Liver (tissue), 9 donors: ENCODE results near the gene CDH13. TPM values are rescaled to one million over a fixed set of nuclear protein-coding genes. Genes with fewer than 3 reads are reported as not detected.

Experiments
- DNase-seq: peaks from one replicate; pipeline ENCODE4 v3.0.0-alpha.2; 2017; ENCODE audit warnings: low spot score
- H3K27ac ChIP-seq, 2 donors: one replicate each; pipeline ENCODE4 v1.7.0; 2013; ENCODE audit warnings: inconsistent platforms in 2 of 2, low read length in 2 of 2, control low read depth in 1 of 2, low read depth in 1 of 2, mild to moderate bottlenecking in 1 of 2
- H3K27me3 ChIP-seq, 4 donors: one replicate each; pipeline versions ENCODE4 v1.6.1 to v1.7.0; 2013; ENCODE audit warnings: low read length in 3 of 4, inconsistent platforms in 1 of 4, mild to moderate bottlenecking in 1 of 4, moderate library complexity in 1 of 4; ENCODE audit not compliant: control insufficient read depth in 4 of 4, insufficient read depth in 4 of 4
- H3K36me3 ChIP-seq, 4 donors: one replicate each; pipeline versions ENCODE4 v1.6.1 to v1.7.0; 2013; ENCODE audit warnings: low read length in 3 of 4, mild to moderate bottlenecking in 3 of 4, low read depth in 1 of 4, moderate library complexity in 1 of 4; ENCODE audit not compliant: control insufficient read depth in 4 of 4, insufficient read depth in 3 of 4
- H3K4me1 ChIP-seq, 4 donors: one replicate each; pipeline versions ENCODE4 v1.6.1 to v1.7.0; 2013; ENCODE audit warnings: low read length in 3 of 4, mild to moderate bottlenecking in 3 of 4, moderate library complexity in 1 of 4; ENCODE audit not compliant: control insufficient read depth in 4 of 4, insufficient read depth in 4 of 4
- H3K4me3 ChIP-seq, 3 donors: one replicate each; pipeline versions ENCODE4 v1.6.1 to v1.7.0; 2013; ENCODE audit warnings: low read length in 3 of 3, control low read depth in 1 of 3, low read depth in 1 of 3, mild to moderate bottlenecking in 1 of 3
- H3K9ac ChIP-seq, 2 donors: one replicate each; pipeline ENCODE4 v1.7.0; 2013; ENCODE audit warnings: low read length in 2 of 2, mild to moderate bottlenecking in 2 of 2, moderate library complexity in 2 of 2, control low read depth in 1 of 2, low read depth in 1 of 2
- H3K9me3 ChIP-seq, 4 donors: one replicate each; pipeline versions ENCODE4 v1.6.1 to v1.7.0; 2013; ENCODE audit warnings: low read length in 3 of 4; ENCODE audit not compliant: control insufficient read depth in 4 of 4
- ATF3 ChIP-seq: IDR thresholded peaks from 2 replicates; pipeline ENCODE4 v1.6.1; 2016; ENCODE audit warnings: antibody characterized with exemption
- EGR1 ChIP-seq, 2 donors: IDR thresholded peaks; 2 replicates each; pipeline ENCODE4 v1.6.1; 2016 to 2018; ENCODE audit warnings: antibody characterized with exemption in 2 of 2, low read depth in 2 of 2
- FOXA1 ChIP-seq: IDR thresholded peaks from 2 replicates; pipeline ENCODE4 v1.6.1; 2016; ENCODE audit warnings: antibody characterized with exemption
- FOXA2 ChIP-seq: IDR thresholded peaks from 2 replicates; pipeline ENCODE4 v1.6.1; 2016; ENCODE audit warnings: antibody characterized with exemption
- GABPA ChIP-seq, 2 donors: IDR thresholded peaks in 1 of 2; conservative IDR thresholded peaks in 1 of 2; 2 replicates each; pipeline ENCODE4 v1.6.1; 2016; ENCODE audit warnings: antibody characterized with exemption in 2 of 2, mild to moderate bottlenecking in 1 of 2, moderate library complexity in 1 of 2
- HNF4A ChIP-seq, 2 donors: conservative IDR thresholded peaks; 2 replicates each; pipeline ENCODE4 v1.6.1; 2016; ENCODE audit warnings: antibody characterized with exemption in 2 of 2, mild to moderate bottlenecking in 2 of 2
- HNF4G ChIP-seq: IDR thresholded peaks from 2 replicates; pipeline ENCODE4 v1.6.1; 2016; ENCODE audit warnings: antibody characterized with exemption
- JUND ChIP-seq, 2 donors: IDR thresholded peaks; 2 replicates each; pipeline ENCODE4 v1.6.1; 2016; ENCODE audit warnings: antibody characterized with exemption in 2 of 2
- NR2F2 ChIP-seq: IDR thresholded peaks from 2 replicates; pipeline ENCODE4 v1.6.1; 2016; ENCODE audit warnings: antibody characterized with exemption
- RAD21 ChIP-seq, 2 donors: IDR thresholded peaks; 2 replicates each; pipeline ENCODE4 v1.6.1; 2016; ENCODE audit warnings: antibody characterized with exemption in 2 of 2, mild to moderate bottlenecking in 2 of 2
- RXRA ChIP-seq, 2 donors: IDR thresholded peaks; 2 replicates each; pipeline ENCODE4 v1.6.1; 2017 to 2018; ENCODE audit warnings: antibody characterized with exemption in 2 of 2, mild to moderate bottlenecking in 1 of 2
- SP1 ChIP-seq: IDR thresholded peaks from 2 replicates; pipeline ENCODE4 v1.6.1; 2018; ENCODE audit warnings: antibody characterized with exemption, mild to moderate bottlenecking
- TAF1 ChIP-seq: conservative IDR thresholded peaks from 2 replicates; pipeline ENCODE4 v1.6.1; 2016; ENCODE audit warnings: antibody characterized with exemption, mild to moderate bottlenecking
- YY1 ChIP-seq: IDR thresholded peaks from 2 replicates; pipeline ENCODE4 v1.6.1; 2016; ENCODE audit warnings: antibody characterized with exemption, mild to moderate bottlenecking
- ZBTB33 ChIP-seq: IDR thresholded peaks from 2 replicates; pipeline ENCODE4 v1.6.1; 2016; ENCODE audit warnings: antibody characterized with exemption
- WGBS: extraction: QIAGEN DNeasy Blood & Tissue Kit; methylation state at CpG from one replicate; pipeline ENCODE4 v1.1.7; 2013; 5-methylcytosine and 5-hydroxymethylcytosine counted together
- polyA plus RNA-seq, 2 donors: library from polyadenylated mRNA; stranded (reverse) in 1 of 2; unstranded in 1 of 2; fragments of 200-250 nt in 1 of 2; fragments of >200 nt in 1 of 2; fragmentation: Nextera tagmentation in 1 of 2; extraction: Ambion mirVana in 1 of 2; gene quantifications; one replicate each; pipeline versions ENCODE4 v1.2.1 to v1.2.3, GENCODE V29; 2013 to 2015
- total RNA-seq, 2 donors: library from RNA; depleted of rRNA; stranded (reverse); fragments of >200 nt; gene quantifications; one replicate each; pipeline ENCODE4 v1.2.3, GENCODE V29; 2014
- TF ChIP-seq, protein P1 (sequence below): IDR thresholded peaks from 2 replicates; pipeline ENCODE4 v1.6.1; 2016; ENCODE audit warnings: antibody characterized with exemption, mild to moderate bottlenecking
- TF ChIP-seq, protein P2 (sequence below): fragments of 150-350 bp; IDR thresholded peaks from 2 replicates; pipeline ENCODE4 v1.5.1; 2017; ENCODE audit warnings: improper control_type of control experiment, low read depth, low read length; ENCODE audit not compliant: missing input control
- TF ChIP-seq, protein P3 (sequence below): IDR thresholded peaks from 2 replicates; pipeline ENCODE4 v1.6.1; 2016; ENCODE audit warnings: antibody characterized with exemption
- donor health status: healthy.
- donor health status: healthy.
- donor health status: healthy.
- donor health status: healthy.
- donor health status: healthy.

The CDH13 gene
- total and polyA plus RNA-seq, 4 donors: 0.21 to 1.5 (median 0.58) TPM

DNA sequence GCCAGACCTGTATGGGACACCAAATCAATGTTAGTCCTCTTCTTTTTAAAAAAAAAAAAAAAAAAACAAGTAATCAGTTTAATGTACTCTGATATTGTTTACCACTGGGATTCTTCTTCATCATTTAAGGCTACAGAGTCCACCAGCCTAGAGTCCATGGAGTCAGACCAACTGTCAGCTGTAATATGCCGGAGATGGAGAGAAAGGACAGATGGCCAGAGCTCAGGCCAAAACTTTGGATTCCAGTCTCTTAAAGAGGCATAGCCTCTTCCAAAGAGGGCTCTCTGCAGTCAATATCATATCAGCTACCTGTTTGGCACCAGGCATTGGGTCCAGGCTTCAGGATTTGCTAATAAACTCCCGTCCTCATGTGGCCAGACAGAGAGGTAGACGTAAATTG lies 711.4 kb downstream of the CDH13 start (continued):
- no peak for TF ChIP-seq ZBTB33

GRCh38 chr16:83338941-83339340 lies 712.2 kb downstream of the CDH13 start:
- H3K27me3 ChIP-seq: no peaks in the 10 kb centered on the region
- WGBS: 55% methylated on average over 2 of the region's 2 CpGs
- no peak overlapping the region for H3K27ac ChIP-seq
- H3K4me3 ChIP-seq: no peak overlapping the region
- no peak for DNase-seq
- no peaks in the 10 kb centered on the region for H3K36me3 ChIP-seq
- TF ChIP-seq JUND (IDR thresholded peaks at IDR 0.05): no peak
- TF ChIP-seq, protein P1, sequence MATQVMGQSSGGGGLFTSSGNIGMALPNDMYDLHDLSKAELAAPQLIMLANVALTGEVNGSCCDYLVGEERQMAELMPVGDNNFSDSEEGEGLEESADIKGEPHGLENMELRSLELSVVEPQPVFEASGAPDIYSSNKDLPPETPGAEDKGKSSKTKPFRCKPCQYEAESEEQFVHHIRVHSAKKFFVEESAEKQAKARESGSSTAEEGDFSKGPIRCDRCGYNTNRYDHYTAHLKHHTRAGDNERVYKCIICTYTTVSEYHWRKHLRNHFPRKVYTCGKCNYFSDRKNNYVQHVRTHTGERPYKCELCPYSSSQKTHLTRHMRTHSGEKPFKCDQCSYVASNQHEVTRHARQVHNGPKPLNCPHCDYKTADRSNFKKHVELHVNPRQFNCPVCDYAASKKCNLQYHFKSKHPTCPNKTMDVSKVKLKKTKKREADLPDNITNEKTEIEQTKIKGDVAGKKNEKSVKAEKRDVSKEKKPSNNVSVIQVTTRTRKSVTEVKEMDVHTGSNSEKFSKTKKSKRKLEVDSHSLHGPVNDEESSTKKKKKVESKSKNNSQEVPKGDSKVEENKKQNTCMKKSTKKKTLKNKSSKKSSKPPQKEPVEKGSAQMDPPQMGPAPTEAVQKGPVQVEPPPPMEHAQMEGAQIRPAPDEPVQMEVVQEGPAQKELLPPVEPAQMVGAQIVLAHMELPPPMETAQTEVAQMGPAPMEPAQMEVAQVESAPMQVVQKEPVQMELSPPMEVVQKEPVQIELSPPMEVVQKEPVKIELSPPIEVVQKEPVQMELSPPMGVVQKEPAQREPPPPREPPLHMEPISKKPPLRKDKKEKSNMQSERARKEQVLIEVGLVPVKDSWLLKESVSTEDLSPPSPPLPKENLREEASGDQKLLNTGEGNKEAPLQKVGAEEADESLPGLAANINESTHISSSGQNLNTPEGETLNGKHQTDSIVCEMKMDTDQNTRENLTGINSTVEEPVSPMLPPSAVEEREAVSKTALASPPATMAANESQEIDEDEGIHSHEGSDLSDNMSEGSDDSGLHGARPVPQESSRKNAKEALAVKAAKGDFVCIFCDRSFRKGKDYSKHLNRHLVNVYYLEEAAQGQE: no peak
- TF ChIP-seq RXRA (IDR thresholded peaks at IDR 0.05): no peak
- no peak for TF ChIP-seq HNF4G
- no peak for TF ChIP-seq HNF4A (conservative IDR thresholded peaks at IDR 0.05)
- TF ChIP-seq, protein P2, sequence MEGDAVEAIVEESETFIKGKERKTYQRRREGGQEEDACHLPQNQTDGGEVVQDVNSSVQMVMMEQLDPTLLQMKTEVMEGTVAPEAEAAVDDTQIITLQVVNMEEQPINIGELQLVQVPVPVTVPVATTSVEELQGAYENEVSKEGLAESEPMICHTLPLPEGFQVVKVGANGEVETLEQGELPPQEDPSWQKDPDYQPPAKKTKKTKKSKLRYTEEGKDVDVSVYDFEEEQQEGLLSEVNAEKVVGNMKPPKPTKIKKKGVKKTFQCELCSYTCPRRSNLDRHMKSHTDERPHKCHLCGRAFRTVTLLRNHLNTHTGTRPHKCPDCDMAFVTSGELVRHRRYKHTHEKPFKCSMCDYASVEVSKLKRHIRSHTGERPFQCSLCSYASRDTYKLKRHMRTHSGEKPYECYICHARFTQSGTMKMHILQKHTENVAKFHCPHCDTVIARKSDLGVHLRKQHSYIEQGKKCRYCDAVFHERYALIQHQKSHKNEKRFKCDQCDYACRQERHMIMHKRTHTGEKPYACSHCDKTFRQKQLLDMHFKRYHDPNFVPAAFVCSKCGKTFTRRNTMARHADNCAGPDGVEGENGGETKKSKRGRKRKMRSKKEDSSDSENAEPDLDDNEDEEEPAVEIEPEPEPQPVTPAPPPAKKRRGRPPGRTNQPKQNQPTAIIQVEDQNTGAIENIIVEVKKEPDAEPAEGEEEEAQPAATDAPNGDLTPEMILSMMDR: no peak
- no peak for TF ChIP-seq NR2F2
- TF ChIP-seq FOXA1: no peak
- no peak for TF ChIP-seq GABPA (IDR thresholded peaks at IDR 0.05 in 1 of 2, conservative IDR thresholded peaks at IDR 0.05 in 1 of 2)
- TF ChIP-seq, protein P3, sequence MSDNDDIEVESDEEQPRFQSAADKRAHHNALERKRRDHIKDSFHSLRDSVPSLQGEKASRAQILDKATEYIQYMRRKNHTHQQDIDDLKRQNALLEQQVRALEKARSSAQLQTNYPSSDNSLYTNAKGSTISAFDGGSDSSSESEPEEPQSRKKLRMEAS: no peak
- no peak for TF ChIP-seq RAD21 (IDR thresholded peaks at IDR 0.05)
- no peak for TF ChIP-seq FOXA2
- no peak for TF ChIP-seq TAF1
- no peak for TF ChIP-seq ATF3
- no peak for TF ChIP-seq YY1
- no peak for TF ChIP-seq EGR1 (IDR thresholded peaks at IDR 0.05; ENCODE audit: low read depth in 2 of 2)
- no peak for TF ChIP-seq ZBTB33
- no peak for TF ChIP-seq SP1
- H3K4me1 ChIP-seq: no peaks in the 10 kb centered on the region
- H3K9me3 ChIP-seq: no peaks in the 10 kb centered on the region
- no peak overlapping the region for H3K9ac ChIP-seq
